COLO668 (cell line): ENCODE results near the gene OR1K1.
"Not testable (repeated sequence)": the region's sequence is repeated elsewhere in the genome, so short reads cannot be mapped to it uniquely, and the experiment has no call there.

Experiments used
- DNase-seq: peaks from one replicate; lab custom pipeline; 2025; ENCODE audit not compliant: unreplicated experiment; lab: John Stamatoyannopoulos, UW

OR1K1 gene

GRCh38 chr9:122810306-122810946, 10.5 kb downstream of the OR1K1 start:
- DNase-seq = peak; percentile 79

DNA sequence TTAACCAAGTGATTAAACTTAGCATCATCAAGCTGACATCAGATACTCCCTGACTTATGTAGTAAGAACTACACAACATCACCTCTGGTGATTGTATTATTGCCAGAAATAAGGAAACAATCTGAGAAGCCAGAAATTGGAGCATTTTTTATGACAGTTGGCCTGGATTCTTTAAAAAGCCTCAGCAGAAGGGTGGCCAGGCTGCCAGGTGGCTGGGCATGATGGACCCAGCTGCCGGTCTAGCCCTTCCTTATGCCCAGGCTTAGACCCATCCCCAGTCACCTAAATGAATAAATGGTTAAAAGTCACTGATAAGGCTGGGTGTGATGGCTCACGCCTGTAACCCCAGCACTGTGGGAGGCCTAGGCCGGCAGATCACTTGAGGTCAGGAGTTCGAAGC, 12.8 kb downstream of the OR1K1 start:
- no peak for DNase-seq

GRCh38 chr9:122814545-122814944, 14.6 kb downstream of the OR1K1 start:
- no peak for DNase-seq

GRCh38 chr9:122815544-122815943, 15.6 kb downstream of the OR1K1 start:
- no peak for DNase-seq

DNA sequence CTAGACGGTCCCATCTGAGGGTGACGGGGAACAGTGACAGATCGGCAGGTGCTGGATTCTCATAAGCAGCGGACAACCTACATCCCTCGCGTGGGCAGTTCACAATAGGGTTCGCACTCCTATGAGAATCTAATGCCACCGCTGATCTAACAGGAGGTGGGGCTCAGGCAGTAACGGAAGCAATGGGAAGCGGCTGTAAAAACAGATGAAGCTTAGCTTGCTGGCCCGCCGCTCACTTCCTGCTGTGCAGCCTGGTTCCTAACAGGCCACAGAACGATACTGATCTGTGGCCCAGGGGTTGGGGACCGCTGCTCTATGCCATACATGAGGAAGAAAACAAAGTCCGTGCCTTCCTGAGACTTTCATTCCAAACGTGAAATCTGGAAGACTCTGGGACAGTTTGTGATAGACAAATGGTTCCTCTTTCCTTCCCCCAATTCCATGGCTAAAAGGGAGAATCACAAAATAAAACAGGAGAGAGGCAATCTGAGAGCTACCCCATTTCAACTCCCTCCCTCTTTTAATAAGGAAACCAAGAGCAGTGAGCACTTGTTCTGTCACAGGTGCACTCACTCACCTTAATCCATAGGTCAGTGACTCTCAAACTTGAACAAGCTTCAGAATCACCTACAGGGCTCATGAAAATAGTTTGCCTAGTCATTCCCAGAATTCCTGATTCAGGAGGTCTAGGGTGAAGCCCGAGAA, 16.4 kb downstream of the OR1K1 start:
- no peak for DNase-seq

GRCh38 chr9:122819326-122819725, 19.4 kb downstream of the OR1K1 start:
- no peak for DNase-seq

DNA sequence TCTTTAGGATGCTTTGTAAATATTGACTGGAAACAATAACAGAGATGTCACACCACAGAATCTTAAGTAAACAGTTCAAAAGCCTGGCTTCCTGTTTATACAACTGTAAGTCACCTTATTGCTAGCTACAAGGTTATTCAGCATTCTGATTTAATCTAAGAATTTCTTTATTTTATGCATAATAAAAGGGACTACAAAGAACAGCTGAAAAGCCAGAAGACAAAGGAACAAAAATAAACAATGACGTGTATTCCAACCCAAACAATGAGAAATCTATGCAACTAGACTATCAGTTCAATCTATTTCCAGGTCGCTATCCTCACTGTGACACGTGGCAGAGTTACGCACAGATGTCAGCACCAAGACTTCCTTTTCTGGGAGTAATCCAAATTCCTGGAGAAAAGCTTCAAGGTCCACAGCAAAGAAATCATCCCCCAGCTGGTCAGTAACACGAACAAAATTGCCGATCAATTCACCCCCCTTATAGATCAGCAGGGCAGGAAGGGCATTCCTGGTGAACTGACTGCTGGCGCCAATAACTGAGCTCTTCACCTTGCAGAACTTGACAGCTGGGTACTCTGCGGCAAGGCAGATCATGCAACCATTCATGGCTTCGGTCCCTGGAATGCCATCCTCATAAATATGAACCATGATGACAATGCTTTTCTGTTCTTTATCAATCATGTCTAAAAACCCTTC, 20.0 kb downstream of the OR1K1 start:
- DNase-seq = no peak

DNA sequence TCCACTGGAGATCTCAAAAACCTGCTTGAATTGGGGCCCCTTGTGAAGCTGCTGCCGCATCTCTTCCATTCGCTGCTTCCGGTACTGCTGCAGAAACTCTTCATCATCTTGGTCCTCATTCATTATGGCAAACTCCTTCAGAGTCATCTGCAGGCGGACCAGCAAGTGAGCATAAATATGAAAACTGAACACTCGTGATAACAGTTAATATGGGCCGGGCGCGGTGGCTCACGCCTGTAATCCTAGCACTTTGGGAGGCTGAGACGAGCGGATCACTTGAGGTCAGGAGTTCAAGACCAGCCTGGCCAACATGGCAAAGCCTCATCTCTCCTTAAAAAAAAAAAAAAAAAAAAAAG, 20.5 kb downstream of the OR1K1 start:
- DNase-seq = no peak

DNA sequence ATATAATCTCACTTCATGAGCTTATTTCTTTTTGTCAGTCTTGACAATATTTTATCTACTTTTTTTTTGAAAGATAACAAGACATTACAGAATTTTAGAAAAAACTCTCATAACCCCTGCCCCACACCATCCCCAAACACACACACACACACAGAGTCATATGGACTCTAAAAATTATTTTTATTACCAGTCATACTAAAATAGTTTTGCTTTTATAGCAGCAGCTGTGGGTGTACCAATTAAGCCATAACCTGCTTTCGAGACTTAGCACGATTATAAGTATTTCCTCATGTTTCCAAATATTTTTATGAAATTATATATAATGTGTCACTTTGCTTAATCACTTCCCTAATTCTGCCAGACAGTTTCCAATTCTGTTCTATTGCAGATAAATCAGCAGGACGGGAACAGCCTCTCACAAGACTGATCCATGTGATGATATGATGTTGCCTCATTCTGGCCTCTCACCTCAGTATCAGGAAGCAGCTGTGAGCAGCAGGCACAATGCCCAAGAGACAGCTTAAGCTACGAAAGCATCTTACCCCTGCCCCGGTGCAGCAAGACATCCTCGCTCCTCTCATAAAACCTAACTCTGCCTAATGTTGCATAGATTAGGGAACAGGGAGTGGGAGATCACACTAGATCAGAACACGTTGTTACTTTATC, 21.5 kb downstream of the OR1K1 start:
- no peak for DNase-seq

DNA sequence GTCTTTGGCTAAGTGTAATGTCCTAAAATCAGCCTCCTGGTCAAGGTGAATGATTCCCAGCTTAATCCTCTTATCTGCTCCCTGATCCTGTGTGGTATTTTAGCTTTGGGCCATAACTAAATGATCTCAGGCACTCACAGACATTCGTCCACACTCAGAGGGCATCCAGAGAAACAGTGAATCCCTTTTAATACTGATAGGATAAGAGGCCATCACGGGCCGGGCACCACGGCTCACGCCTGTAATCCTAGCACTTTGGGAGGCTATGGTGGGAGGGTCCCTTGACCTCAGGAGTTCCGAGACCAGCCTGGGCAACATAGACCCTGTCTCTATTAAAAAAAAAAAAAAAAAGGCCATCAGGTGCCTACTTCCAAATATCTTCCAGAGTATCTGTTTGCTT, 22.1 kb downstream of the OR1K1 start:
- DNase-seq = no peak

- DNase-seq = no peak
Observed at GRCh38 chr9:122822938-122823337, 23.0 kb downstream of the OR1K1 start.

DNA sequence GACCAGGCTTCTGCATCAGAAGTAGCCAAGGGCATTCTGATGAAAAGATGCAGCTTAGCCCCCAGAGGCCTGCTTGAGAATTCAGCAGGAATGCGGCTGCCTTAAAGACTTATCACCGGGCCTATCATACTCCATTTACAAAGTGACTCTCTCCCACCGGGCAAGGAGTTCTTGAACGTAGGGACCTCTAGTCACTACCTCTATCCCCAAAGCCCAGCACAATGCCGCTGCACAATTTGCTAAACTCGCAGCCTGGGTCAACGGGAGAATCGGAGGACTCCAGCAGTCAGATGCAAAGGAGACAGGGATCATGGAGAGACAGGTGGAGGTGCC, 27.8 kb downstream of the OR1K1 start:
- no peak for DNase-seq

DNA sequence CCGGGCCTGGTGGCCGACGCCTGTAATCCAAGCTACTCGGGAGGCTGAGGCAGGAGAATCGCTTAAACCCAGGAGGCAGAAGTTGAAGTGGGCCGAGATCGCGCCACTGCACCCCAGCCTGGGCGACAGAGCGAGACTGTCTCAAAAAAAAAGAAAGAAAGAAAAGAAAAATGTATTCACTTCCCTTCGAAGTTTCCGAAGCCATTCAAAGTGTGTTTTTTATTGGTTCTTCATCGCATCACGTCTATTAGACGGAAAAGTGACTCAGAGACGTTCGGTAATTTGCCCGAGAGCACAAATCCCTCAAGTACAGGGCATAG, 29.0 kb downstream of the OR1K1 start:
- not testable (repeated sequence) for DNase-seq

GRCh38 chr9:122832194-122832593, 32.3 kb downstream of the OR1K1 start:
- no peak for DNase-seq

GRCh38 chr9:122835313-122835731, 35.4 kb downstream of the OR1K1 start:
- DNase-seq = no peak

DNA sequence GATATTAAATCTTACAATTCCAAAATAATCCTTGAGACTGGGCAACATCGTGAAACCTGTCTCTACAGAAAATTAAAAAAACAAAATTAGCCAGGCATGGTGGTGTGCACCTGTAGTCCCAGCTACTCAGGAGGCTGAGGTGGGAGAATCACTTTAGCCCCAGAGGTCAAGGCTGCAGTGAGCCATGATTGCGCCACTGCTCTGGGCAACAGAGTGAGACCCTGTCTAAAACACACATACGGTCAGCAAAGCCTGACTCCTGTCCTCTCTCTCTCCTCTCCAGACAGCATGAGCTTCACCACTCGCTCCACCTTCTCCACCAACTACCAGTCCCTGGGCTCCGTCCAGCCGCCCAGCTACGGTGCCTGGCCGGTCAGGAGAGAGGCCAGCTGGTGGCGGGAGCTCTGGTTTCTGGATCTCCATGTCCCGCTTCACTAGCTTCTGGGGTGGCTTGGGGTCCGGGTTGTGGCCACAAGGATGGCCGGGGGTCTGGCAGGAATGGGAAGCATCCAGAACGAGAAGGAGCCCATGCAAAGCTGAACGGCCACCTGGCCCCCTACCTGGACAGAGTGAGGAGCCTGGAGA, 37.4 kb downstream of the OR1K1 start:
- DNase-seq = no peak

DNA sequence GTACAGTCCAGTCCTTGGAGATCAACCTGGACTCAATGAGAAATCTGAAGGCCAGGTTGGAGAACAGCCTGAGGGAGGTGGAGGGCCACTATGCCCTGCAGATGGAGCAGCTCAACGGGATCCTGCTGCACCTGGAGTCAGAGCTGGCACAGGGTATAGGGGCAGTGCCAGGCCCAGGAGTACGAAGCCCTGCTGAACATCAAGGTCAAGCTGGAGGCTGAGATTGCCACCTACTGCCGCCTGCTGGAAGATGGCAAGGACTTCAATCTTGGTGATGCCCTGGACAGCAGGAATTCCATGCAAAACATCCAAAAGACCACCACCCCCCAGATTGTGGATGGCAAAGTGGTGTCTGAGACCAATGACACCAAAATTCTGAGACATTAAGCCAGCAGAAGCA, 38.5 kb downstream of the OR1K1 start:
- DNase-seq = not testable (repeated sequence)

GRCh38 chr9:122841501-122841900, 41.6 kb downstream of the OR1K1 start:
- DNase-seq = no peak

DNA sequence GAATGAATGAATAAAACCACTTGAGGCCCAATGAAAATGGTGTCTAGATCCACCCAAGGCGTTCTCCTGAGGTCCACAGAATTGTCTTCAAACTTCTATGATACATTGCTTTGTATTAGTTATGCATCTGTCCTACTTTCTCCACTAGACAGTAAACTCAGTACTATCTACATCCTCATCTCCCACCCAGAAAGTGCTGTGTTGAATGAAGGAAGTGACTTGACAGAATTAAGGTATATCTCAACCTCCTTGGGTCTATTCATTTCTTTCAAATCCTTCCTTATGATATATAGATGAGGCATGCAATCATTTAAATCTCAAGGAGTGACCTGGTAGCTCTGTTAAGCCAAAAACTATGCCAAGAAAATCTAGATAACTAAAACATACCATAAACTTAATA, 44.2 kb downstream of the OR1K1 start:
- DNase-seq = no peak

- DNase-seq = no peak
Observed at GRCh38 chr9:122845116-122845515, 45.2 kb downstream of the OR1K1 start.

DNA sequence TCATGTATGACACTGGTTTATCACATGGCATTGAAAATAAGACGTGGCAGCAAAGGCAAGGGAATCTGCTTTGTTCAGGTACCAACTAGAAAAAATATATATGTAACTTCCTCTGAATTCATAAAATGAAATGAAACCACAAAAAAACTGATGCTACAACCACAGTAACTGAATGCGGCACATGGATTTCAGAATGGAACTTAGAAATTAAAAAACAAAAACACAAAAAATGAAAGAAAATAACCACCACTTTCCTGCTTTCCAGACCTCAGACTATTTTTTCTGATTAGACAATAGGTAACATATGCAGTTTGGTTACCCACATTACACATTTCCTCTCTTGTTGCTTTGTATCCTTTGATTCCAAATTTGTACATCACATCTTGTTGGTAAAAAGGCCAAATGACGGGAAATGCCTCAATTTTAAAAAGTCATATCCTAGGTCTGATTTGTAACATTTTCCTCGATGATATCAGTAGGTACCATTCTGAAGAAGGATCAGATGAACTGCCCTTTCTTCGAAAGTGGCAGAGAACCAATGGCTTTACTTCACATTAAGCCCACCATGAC, 46.5 kb downstream of the OR1K1 start:
- no peak for DNase-seq
